Common myeloid progenitor, CD34-positive (primary cell): Measurements from ENCODE around the gene NIPAL4.

Source experiments
- CTCF ChIA-PET: fragments of 350-600 bp; sonication (Branson Sonifier 250); formaldehyde crosslinking; loops from one replicate; lab custom pipeline; 2021; ENCODE audit warnings: antibody characterized with exemption; lab: Charles Lee
- POLR2A ChIA-PET: fragments of 350-600 bp; sonication (Branson Sonifier 250); formaldehyde crosslinking; loops from one replicate; lab custom pipeline; 2021; ENCODE audit warnings: antibody characterized with exemption; lab: Charles Lee
- DNase-seq, 3 donors: peaks; one replicate each; pipeline versions ENCODE4 v3.0.0 to v3.0.0-alpha.2; 2013
- H3K27ac ChIP-seq, 2 experiments: 1 replicate in 1 of 2; 2 replicates in 1 of 2; pipeline ENCODE4 v1.7.0; 2013; ENCODE audit warnings: inconsistent platforms in 2 of 2, low read length in 2 of 2, mild to moderate bottlenecking in 2 of 2, low read depth in 1 of 2, moderate library complexity in 1 of 2; ENCODE audit not compliant: severe bottlenecking in 2 of 2, insufficient read depth in 1 of 2, poor library complexity in 1 of 2
- H3K27me3 ChIP-seq, 5 experiments: replicated peaks in 2 of 5; 1 replicate in 3 of 5; 2 replicates in 2 of 5; pipeline versions ENCODE4 v1.6.1 to v1.7.0; 2013; ENCODE audit warnings: low read length in 4 of 5, mild to moderate bottlenecking in 2 of 5, moderate library complexity in 2 of 5, inconsistent platforms in 1 of 5; ENCODE audit not compliant: insufficient read depth in 5 of 5, control insufficient read depth in 4 of 5
- H3K36me3 ChIP-seq, 4 experiments: 1 replicate in 2 of 4; 2 replicates in 2 of 4; pipeline versions ENCODE4 v1.6.1 to v1.7.0; 2013; ENCODE audit warnings: low read length in 3 of 4, control low read depth in 1 of 4, mild to moderate bottlenecking in 1 of 4; ENCODE audit not compliant: control insufficient read depth in 4 of 4, insufficient read depth in 4 of 4
- H3K4me1 ChIP-seq, 4 experiments: 1 replicate in 3 of 4; 2 replicates in 1 of 4; pipeline versions ENCODE4 v1.6.1 to v1.7.1; 2013; ENCODE audit warnings: low read length in 3 of 4, mild to moderate bottlenecking in 3 of 4, control low read depth in 1 of 4, inconsistent platforms in 1 of 4, moderate library complexity in 1 of 4; ENCODE audit not compliant: control insufficient read depth in 4 of 4, insufficient read depth in 4 of 4; ENCODE audit errors: control extremely low read depth in 1 of 4
- H3K4me3 ChIP-seq, 7 experiments: 1 replicate in 4 of 7; 2 replicates in 3 of 7; pipeline versions ENCODE4 v1.5.1 to v1.7.0; 2013; ENCODE audit warnings: mild to moderate bottlenecking in 7 of 7, low read length in 6 of 7, moderate library complexity in 6 of 7, inconsistent platforms in 2 of 7, low read depth in 2 of 7, control low read depth in 1 of 7; ENCODE audit not compliant: insufficient read depth in 4 of 7, control insufficient read depth in 1 of 7; ENCODE audit errors: extremely low read depth in 1 of 7
- H3K9me3 ChIP-seq, 5 experiments: 1 replicate in 4 of 5; 2 replicates in 1 of 5; pipeline versions ENCODE4 v1.6.1 to v1.7.1; 2013; ENCODE audit warnings: low read length in 4 of 5, mild to moderate bottlenecking in 2 of 5, inconsistent platforms in 1 of 5, low read depth in 1 of 5, moderate library complexity in 1 of 5; ENCODE audit not compliant: control insufficient read depth in 4 of 5, insufficient read depth in 2 of 5; ENCODE audit errors: control extremely low read depth in 1 of 5
- WGBS: methylation state at CpG from one replicate; pipeline ENCODE4 v1.1.5; 2013; ENCODE audit not compliant: insufficient coverage; 5-methylcytosine and 5-hydroxymethylcytosine counted together

NIPAL4 gene

GRCh38 chr5:157519579-157520253 lies 59.7 kb downstream of the NIPAL4 start:
- no peak for DNase-seq
- ChIA-PET CTCF (interaction anchor here (0.6 kb wide), 1 partner anchor 22 kb away, joined by 3 read pairs; no protein-coding TSS in a partner anchor), POLR2A (no interaction called here)
- Histone ChIP-seq H3K36me3 (no peaks in the 10 kb centered on the region), H3K4me3 (no peak overlapping the region), H3K27me3 (no peaks in the 10 kb centered on the region), H3K27ac (no peak overlapping the region), H3K4me1 (no peaks in the 10 kb centered on the region), H3K9me3 (no peaks in the 10 kb centered on the region)
- 97% methylated on average over 8 of the region's 9 CpGs for WGBS

- no peaks in the 10 kb centered on the region for H3K27me3 ChIP-seq
- no peaks in the 10 kb centered on the region for H3K36me3 ChIP-seq
- H3K4me1 ChIP-seq: no peaks in the 10 kb centered on the region
- CTCF ChIA-PET: no interaction called here
- H3K4me3 ChIP-seq: no peak overlapping the region
- no peak overlapping the region for H3K27ac ChIP-seq
- H3K9me3 ChIP-seq: no peaks in the 10 kb centered on the region
- no peak for DNase-seq
- POLR2A ChIA-PET: no interaction called here
- WGBS: 88% methylated on average over 9 of the region's 9 CpGs
Measured at GRCh38 chr5:157520911-157521703, 61.1 kb downstream of the NIPAL4 start.

GRCh38 chr5:157521704-157522029 lies 61.7 kb downstream of the NIPAL4 start:
- CTCF ChIA-PET: no interaction called here
- no peaks in the 10 kb centered on the region for H3K36me3 ChIP-seq
- no peaks in the 10 kb centered on the region for H3K27me3 ChIP-seq
- POLR2A ChIA-PET: no interaction called here
- no peak overlapping the region for H3K27ac ChIP-seq
- 94% methylated on average over 5 of the region's 5 CpGs for WGBS
- no peak overlapping the region for H3K4me3 ChIP-seq
- no peaks in the 10 kb centered on the region for H3K4me1 ChIP-seq
- no peak for DNase-seq
- no peaks in the 10 kb centered on the region for H3K9me3 ChIP-seq

DNA sequence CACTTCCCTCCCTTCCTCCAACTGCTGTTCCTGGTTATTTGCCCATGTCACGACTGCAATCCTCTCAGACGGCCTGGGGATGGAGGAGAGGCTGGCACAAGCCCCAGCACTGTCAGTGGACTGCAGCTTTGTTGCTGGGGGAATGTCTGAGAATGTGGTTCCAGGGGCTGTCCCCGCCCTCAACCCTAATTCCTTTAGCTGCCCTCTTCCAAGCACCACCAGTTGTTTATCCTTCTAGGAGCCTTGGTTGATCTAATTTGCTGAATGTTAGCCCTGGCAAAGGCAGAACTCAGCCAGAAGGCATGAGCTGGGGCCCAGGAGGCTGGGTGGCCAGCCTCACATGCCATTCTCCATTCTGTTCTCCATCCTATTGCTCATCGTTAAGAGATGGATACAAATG lies 64.0 kb downstream of the NIPAL4 start:
- Histone ChIP-seq H3K27me3 (no peaks in the 10 kb centered on the region), H3K27ac (no peak overlapping the region), H3K9me3 (no peaks in the 10 kb centered on the region), H3K4me1 (peaks cover 0 to 1% (median 0%) of the 10 kb centered on the region in 4 experiments), H3K36me3 (no peaks in the 10 kb centered on the region), H3K4me3 (no peak overlapping the region)
- DNase-seq: no peak
- WGBS: no CpG with 5 or more reads among the region's 4 CpGs
- POLR2A ChIA-PET: no interaction called here
- CTCF ChIA-PET: interaction anchor here (1.4 kb wide), 1 partner anchor 14 kb away, joined by 3 read pairs; no protein-coding TSS in a partner anchor
